PFSK-1 (cell line): Measurements from ENCODE around the gene DPM1.

Experiments
- POLR2AphosphoS5 ChIP-seq: IDR thresholded peaks from 2 replicates; pipeline ENCODE4 v1.6.1; 2012; ENCODE audit warnings: low read depth, mild to moderate bottlenecking, control low read depth, low read length, moderate library complexity
- SIN3A ChIP-seq: IDR thresholded peaks from 2 replicates; pipeline ENCODE4 v1.6.1; 2012; ENCODE audit warnings: mild to moderate bottlenecking, low read length, moderate library complexity, borderline replicate concordance; ENCODE audit not compliant: insufficient read depth
- TAF1 ChIP-seq: IDR thresholded peaks from 2 replicates; pipeline ENCODE4 v1.6.1; 2012; ENCODE audit warnings: low read length, control low read depth, borderline replicate concordance; ENCODE audit not compliant: insufficient read depth

DNA sequence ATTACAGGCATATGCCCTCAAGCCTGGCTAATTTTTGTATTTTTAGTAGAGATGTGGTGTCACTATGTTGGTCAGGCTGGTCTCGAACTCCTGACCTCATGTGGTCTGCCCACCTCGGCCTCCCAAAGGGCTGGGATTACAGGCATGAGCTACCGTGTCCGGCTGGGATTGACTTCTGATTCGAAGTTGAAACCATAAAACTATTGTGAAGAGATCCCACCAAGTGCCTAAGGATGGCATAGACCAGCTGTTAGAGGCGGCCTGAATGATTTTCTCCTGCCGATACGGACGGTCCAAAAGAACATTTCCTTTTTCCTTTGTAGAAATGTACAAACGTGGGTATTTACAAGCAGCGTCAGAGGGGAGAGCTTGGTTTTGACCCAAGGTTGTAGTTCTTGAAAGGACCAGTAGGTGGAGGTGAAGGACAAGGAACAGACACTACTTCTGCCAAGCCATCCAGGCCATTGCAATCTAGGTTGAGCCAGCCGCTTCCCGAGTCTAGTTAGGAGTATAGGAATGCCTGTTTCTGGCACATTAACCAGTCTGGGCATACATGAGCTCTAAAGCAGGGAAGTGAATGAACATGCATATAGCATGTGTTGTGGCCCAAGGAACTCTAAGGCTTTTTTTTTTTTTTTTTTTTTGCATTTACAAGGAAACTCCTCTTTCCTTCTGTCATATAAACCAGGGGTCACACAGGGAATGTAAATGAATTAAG is 29.3 kb upstream of the DPM1 start:
- TF ChIP-seq POLR2AphosphoS5 = no peak
- no peak for TF ChIP-seq SIN3A
- TF ChIP-seq TAF1 = no peak
